HG02885 (cell line): Measurements from ENCODE around the gene TSPAN10.
A peak's percentile ranks its signal among the peaks of the same experiment; 100 is the strongest.
"Not testable (repeated sequence)": the region's sequence is repeated elsewhere in the genome, so short reads cannot be mapped to it uniquely, and the experiment has no call there.

Experiments
- ATAC-seq: cut with Tn5 transposase; IDR thresholded peaks from one replicate; pipeline ENCODE4 v1.9.1; 2021; ENCODE audit warnings: mild to moderate bottlenecking; ENCODE audit not compliant: unreplicated experiment, poor library complexity

The TSPAN10 gene

DNA sequence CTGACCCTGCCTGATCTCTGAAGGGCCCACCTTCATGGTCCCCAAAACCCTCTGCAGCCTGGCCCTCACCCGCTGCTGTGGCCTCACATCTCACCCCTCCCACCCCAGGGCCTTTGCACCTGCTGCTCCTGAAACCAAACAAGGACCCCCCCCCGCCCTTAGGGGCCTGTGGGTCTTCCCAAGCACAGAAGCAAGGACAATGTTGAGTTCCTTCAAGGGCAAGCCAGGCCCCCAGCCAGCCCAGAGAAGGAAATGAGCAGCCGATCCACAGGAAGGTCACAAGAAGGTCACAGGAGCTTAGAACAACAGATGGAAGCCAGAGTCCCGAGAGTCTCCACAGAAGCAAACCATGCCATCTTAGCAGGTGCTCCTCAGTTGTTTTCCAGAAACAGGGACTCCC is 19.8 kb downstream of the TSPAN10 start:
- ATAC-seq = no peak

DNA sequence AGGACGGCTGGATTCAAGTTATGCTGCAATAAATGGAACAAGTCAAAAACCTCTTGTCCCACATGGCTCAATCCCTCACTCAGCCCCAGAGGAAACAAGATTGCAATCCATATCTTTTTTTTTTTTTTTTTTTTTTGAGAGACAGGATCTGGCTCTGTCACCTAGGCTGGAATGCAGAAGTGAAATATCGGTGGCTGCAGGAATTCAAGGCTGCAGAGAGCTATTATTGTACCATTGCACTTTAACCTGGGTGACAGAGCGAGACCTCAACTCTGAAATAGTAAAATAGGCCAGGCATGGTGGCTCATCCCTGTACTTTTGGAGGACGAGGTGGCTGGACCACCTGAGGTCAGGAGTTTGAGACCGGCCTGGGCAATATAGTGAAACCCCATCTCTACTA is 22.0 kb downstream of the TSPAN10 start:
- no peak for ATAC-seq

DNA sequence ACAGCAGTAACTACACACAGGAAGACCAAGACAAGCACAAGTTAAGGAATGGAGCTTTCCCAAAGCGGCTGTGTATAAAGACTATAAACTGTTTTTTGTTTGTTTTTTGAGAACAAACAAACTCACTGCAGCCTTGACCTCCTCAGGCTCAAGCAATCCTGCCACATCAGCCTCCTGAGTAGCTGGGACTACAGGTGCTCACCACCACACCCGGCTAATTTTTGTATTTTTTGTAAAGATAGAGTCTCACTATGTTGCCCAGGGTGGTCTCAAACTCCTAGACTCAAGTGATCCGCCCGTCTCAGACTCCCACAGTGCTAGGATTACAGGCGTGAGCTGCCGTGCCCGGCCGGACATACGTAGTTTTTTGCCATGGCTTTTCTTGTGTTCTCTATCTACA is 23.4 kb downstream of the TSPAN10 start:
- no peak for ATAC-seq

DNA sequence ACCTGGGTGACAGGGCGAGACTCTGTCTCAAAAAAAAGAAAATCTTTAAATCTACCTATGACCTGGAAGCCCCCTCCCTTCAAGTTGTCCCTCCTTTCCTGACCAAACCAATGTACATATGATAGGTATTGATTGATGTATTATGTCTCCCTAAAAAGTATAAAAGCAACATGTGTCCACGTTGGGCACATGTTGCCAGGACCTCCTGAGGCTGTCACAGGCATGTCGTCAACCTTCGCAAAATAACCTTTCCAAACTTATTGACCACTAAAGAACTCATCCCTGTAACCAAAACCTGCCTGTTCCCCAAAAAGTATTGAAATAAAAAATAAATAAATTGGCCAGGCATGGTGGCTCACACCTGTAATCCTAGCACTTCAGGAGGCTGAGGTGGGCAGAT is 25.0 kb downstream of the TSPAN10 start:
- no peak for ATAC-seq

DNA sequence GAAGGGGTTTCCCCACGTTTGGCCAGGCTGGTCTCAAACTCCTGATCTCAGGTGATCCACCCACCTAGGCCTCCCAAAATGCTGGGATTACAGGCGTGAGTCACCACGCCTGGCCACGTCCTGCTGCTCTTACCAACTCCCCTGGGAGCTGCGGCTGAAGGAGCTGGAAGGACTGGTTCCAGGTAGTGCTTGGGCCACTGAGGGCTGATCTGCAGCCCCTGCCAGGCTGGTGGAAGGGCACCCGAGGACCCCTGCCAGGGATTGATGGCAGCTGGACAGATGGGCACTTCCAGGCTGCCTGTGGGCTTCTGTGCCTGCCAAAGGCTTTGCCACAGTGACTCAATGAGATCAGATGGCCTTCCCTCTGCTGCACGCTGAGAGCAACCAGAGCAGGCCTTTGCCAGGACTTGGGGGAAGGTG is 27.1 kb downstream of the TSPAN10 start:
- no peak for ATAC-seq

DNA sequence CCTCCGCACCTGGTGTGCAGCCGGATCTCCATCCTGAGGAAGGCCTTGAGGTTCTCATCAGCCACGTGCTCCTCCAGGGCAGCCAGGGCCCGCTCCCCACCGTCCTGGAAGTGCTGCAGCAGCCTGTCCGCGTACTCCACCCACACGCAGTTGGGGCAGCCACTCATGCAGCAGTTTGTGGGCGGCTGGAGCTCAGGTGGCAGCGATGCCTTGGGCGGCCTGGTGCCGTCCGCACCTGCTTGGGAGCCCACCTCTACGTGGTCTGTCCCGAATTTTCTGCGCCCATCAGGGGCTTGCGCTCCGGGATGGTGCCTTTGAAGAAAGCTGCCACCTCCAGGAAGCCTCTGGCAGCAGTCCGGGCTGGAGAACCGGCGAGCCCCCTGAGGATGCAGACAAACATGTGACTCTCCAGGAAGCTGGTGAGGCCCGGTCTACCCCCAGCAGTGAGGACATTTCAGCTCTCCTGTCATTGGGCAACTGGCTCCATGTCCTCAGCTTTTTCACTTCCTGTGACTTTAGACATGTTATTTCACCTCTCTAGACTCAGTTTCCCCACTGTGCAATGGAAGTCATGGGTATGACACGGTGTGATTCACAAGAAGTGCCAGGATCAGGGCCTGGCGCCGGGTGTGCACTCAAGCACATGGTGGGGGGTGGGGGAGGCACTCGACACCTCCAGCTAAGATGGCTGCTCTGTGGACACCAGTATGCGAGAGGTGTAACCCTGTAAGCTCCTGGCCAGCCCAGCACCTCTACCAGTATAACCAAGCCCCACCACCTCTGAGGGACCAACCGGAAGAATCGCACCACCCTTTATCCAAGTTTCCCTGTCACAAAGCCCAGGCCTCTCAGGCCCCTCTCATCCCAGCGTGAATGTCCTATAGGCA is 28.5 kb downstream of the TSPAN10 start:
- no peak for ATAC-seq

DNA sequence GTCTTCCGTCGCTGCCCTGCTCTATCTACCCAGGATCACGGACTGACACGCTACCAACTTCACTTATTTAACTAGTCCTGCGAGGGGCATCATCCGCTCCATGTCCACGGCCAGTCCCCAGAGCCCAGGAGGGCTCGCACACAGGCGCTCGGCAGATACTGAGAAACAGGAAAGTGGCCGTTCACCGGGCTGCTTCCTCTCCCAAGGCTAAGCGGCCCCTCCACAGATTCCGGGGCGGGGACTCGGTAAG is 29.0 kb downstream of the TSPAN10 start:
- ATAC-seq = no peak

DNA sequence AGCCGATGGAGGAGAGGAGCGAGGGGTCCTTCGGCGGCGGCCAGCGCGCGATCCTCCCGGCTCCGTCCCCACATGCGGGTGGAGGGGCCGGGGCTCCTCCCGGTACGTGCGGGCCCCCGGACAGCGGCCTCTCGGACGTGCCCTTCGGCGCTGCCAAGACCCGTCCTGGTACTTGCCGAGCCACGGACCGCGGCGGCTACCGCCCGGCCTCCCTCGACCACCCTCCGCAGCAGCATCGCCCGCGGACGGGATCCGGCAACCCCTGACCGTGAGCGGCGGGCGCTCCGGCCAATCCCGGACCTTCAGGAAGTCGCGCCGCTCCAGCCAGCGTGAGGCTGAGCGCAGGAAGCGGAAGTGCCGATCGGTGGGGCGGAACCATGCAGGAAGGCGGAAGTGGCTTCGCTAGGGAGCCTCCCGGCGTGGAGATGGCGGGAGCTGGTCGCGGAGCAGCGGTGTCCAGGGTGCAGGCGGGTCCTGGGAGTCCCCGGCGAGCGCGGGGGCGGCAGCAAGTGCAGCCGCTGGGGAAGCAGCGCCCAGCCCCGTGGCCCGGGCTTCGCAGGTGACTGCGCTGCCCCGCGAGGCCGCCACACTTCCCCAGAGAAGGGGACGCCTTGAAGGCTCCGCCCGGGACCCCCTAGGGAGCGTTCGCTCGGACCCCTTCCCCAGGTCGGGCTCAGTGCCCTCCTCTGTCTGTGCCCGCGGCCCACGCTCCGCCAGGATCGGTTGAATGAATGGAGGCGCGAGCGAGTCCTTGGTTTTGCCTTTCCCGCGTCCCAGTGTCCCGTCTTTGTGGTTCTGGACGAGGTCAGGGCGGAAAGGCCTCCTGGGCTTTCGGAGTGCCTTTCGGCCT is 29.6 kb downstream of the TSPAN10 start, which contains the start of the genes CCDC137 and OXLD1:
CCDC137 (plus strand) TSS at position 396 of the 850 bp plus-strand sequence; CDS start at position 426, 30 bp downstream.
OXLD1 (minus strand) TSS at position 264 of the 850 bp plus-strand sequence; CDS start at position 236, 28 bp downstream.
- peak; percentile 93 for ATAC-seq

DNA sequence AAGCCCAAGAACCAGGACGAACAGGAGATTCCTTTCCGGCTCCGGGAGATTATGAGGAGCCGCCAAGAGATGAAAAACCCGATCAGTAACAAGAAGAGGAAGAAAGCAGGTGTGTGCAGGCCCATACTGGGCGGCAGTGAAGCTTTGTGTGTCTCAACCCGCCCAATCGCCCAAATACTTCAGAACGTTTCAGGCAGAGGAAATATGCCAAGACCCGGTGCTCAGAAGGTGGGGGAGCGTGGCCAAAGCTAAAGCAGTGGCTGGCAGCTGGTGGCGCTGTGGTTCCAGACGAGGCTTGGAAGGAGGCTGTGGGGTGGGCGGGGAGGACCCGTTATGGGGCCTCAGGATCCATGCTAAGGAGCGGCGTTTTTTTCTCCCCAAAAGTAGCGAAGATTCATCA is 30.8 kb downstream of the TSPAN10 start:
- ATAC-seq = no peak

DNA sequence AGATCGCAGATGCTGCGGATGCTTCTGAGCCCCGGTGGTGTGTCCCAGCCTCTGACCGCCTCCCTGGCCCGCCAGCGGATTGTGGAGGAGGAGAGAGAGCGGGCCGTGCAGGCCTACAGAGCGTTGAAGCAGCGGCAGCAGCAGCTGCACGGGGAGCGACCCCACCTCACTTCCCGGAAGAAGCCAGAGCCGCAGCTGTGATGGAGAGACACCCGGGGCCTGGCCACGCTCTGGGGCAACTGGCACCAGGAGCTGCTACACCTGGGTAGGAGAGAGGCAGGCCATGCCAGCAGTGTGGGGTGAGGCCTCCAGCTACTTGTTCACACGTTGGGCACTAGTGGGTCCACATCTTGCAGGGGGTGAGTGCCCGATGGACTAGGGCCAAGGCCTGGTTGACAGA is 35.5 kb downstream of the TSPAN10 start:
- ATAC-seq = no peak

DNA sequence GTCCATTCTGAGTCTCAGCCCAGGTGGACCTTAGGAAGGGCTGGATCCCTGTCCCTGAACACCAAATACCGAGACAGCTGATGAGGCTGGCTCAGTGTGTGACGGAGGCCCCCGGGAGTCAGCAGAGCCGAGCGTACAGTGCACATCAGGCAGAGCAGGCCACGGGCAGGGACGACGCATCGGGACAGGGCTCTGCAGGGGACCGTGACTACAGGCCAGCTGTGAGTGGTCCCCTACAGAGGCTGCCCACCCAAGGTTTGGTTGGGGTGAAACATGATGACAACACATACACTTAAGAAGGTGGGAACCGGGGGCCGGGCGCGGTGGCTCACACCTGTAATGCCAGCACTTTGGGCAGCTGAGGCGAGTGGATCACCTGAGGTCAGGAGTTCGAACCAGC is 36.0 kb downstream of the TSPAN10 start:
- ATAC-seq = no peak

DNA sequence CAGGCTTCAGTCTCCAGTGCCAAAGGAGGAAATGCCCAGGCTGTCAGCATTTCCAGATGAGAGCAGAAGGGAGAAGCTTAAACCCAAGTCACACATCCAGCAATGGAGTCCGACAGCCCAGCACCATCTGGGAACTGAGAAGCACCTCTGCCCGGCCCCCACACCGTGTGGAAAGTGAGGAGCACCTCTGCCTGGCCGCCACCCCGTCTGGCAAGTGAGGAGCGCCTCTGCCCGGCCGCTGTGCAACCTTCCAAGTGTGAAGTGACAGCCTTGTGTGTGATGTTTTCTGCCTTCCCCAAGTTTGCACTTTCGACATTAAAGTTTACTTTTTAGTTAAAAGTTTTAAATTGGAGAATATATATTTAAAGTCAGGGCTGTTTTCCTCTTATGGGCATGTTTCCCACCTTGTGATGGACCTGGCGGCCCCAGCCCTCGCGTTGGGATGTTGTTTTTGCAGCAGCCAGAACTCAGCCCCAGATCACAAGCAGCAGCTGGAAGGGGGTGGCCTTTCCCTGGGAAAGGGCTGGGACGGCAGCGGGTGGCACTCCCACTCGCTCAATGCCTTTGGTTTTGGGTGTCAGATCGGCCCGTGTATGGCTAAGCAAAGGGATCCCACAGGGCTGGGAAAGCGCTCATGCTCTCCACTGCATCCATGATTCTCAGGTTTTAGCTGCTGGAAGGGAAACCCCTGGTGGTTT is 36.7 kb downstream of the TSPAN10 start:
- ATAC-seq = no peak

DNA sequence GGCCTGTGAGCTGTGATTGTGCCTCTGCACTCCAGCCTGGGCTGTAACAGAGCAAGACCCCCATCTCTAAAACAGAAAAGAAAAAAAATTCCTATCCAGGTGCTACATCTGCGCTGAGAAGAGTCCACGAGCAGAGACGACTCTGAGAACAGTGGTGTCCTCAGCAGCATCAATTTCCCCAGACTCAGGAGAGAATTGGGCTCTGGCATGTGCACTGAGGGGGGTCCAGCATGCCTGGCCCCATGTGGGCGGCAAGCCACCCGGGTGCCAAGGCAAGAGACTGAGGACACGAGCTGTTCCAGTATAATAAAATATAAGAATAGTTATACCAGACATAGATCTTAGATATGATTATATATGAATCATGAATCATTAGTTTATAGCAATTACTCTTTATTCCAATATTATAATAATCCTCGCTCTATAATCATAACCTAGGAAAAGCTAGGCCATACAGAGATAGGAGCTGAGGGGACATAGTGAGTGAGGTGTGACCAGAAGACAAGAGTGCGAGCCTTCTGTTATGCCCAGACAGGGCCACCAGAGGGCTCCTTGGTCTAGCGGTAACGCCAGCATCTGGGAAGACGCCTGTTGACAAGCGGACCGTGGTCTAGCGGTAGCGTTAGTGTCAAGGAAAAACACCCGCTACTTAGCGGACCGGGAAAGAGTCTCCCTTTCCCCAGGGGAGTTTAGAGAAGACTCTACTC is 38.7 kb downstream of the TSPAN10 start:
- ATAC-seq = not testable (repeated sequence)

DNA sequence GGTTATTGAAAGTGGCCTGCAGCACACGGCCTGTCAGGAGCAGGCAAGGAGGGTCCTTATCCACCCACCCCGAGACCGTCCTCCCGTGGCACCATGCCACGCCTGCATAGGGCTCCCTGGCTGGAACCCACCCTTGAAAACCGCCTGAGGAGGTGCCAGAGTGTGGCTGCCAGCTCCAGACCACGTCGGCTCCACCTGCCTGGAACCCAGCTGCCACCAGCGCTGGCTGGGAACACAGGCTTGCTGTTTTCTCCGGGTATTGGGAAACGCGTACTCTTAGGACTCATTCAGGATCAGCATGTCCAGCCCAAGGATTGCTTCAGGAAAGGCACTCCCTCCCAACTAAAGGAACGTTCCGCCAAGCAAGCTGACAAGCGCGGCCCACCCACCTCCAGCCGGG is 39.9 kb downstream of the TSPAN10 start:
- ATAC-seq = no peak

DNA sequence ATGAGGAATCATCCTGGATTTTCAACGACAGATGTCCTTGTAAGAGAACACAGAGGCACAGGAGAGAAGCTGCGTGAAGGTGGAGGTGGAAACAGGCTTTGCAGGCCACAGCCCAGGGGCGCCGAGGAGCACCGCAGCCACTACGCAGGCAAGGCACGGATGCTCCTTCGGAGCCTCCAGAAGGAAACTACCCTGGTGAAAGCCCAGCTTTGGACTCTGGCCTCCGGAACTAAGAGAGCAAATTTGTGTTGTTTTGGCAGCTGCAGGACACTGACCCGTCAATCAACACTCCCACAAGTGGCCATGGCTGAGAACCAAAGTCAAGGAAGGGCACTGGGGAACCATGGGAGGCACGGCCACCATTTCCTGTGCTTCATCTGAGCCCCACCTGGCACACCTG is 43.2 kb downstream of the TSPAN10 start:
- ATAC-seq = no peak

DNA sequence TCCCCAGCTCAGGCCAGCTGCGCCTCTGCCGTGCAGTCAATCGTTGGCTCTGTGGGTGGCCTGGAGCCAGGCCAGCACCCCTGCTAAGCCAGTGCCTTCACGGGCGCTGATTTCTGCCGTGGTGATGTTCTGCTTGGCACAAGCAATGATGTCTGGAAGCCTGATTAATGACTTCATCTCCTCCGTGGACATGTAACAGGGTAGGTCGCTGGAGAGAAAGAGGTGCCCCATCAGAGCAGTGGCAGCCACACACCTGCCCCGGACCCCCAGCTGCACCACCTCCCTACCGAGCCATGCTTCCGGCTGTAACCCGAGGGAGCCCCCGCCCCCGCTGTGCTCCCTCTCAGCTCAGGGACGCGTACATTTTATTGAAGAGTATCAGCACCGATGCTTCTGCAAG is 44.7 kb downstream of the TSPAN10 start:
- ATAC-seq = no peak

DNA sequence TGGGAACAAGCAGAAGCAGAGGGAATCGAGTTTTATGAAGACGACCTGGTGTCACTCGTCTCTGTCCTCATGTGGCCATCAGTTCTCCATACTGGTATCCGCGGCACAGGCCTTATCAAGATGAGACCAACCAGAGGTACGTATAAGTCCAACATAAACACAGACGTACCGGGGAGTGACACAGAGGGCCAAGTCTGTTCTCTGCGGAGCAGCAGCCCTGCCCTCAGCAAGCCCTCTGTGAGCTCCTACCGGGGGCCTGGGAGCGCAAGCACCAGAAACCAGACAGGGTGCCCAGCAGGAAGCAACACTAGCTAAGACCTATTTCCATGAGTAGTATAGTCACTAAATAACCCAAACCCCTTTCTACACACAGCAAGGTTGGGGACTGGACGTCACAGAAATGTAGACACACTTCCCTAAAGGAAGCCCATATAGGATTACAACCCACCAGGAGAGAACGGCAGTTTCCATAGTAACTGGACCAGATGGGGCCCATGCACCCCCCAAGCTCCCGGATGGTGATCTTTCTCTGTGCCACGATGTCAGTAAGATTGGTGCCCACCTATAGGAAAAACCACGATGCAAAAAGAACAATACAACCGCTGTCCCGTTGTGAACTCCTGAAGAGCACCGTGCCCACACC is 45.7 kb downstream of the TSPAN10 start:
- no peak for ATAC-seq

DNA sequence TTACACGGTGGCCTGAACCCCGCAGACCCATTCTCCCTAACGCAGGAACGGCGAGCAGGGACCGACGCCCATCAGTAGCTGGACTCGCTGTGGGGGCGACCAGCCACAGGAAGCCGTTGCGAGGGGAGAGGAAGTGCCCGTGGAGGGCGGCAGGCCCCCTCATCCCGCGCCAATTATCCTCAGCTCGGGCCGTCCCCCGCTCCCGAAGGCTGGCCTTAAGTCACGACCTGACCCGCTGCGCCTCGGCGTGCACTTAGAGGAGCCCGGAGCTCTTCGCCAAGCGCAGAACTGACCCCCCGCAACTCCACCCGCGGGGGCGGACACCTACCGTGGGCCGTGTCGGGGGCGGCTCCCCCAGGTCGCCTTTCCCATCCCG is 46.2 kb downstream of the TSPAN10 start:
- ATAC-seq = peak; percentile 22

DNA sequence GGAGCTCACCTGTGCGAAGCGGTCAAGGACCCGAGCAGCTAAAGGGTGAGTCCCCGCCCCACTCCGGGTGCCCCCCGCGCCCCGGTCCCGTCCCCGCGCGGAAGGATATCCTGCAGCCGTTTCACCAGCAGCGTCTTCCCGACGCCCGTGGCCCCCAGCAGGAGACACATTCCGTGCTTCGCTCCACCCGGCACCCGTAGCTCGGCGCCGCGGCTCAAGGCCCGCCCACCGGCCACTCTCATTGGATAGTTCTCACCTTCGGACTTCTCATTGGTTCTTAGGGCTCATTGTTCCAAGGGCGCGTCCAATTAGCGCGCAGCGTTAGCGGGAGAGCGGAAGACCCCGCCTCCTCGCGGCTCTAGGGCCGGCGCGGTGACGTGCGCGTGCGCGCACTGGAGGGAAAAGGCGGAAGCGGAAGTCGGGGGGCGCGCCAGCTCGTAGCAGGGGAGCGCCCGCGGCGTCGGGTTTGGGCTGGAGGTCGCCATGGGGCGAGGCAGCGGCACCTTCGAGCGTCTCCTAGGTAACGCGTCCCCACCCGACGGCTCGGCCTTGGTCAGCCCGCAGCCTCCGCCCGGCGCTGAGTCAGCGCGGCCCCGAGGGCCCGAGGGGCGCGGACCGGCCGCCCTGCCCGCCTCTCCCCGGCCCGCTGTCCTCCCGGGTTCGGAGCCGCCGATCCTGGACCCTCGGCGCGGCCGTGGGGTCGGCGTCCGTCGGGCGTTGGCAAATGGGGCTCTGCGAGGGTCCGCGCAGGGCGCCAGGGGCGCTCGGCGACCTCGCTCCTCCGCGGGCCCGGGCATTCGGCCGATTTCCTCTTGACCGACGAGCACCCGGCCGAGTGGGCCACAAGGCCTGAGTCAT is 46.8 kb downstream of the TSPAN10 start, which contains the start of the genes ARL16 and HGS:
ARL16 (minus strand) TSS at position 214 of the 858 bp plus-strand sequence; CDS start at position 170, 44 bp downstream.
HGS (plus strand) TSS at position 428 of the 858 bp plus-strand sequence; CDS start at position 484, 56 bp downstream.
- ATAC-seq = peak; percentile 94
